IPS-18a (cell line): ENCODE data around the gene SRRM4.
"Not testable (repeated sequence)": the region's sequence is repeated elsewhere in the genome, so short reads cannot be mapped to it uniquely, and the experiment has no call there.

Experiments
- H3K27ac ChIP-seq: one replicate; pipeline ENCODE4 v1.5.1; 2013; ENCODE audit warnings: low read length
- H3K27me3 ChIP-seq: one replicate; pipeline ENCODE4 v1.6.1; 2013; ENCODE audit warnings: mild to moderate bottlenecking, low read length; ENCODE audit not compliant: control insufficient read depth, insufficient read depth
- H3K36me3 ChIP-seq: one replicate; pipeline ENCODE4 v1.6.1; 2013; ENCODE audit warnings: low read depth, low read length; ENCODE audit not compliant: control insufficient read depth
- H3K4me1 ChIP-seq: one replicate; pipeline ENCODE4 v1.6.1; 2013; ENCODE audit warnings: low read depth, low read length; ENCODE audit not compliant: control insufficient read depth
- H3K4me3 ChIP-seq: one replicate; pipeline ENCODE4 v1.5.1; 2013; ENCODE audit warnings: low read length
- H3K9ac ChIP-seq: one replicate; pipeline ENCODE4 v1.6.1; 2013; ENCODE audit warnings: mild to moderate bottlenecking, low read length, moderate library complexity
- H3K9me3 ChIP-seq: one replicate; pipeline ENCODE4 v1.6.1; 2013; ENCODE audit warnings: low read depth, low read length; ENCODE audit not compliant: control insufficient read depth

The SRRM4 gene

GRCh38 chr12:118982302-118982701 lies 961 bp downstream of the SRRM4 start:
- Histone ChIP-seq H3K9ac (no peak overlapping the region), H3K4me1 (peaks cover 17% of the 10 kb centered on the region), H3K36me3 (no peaks in the 10 kb centered on the region), H3K27me3 (peaks cover 19% of the 10 kb centered on the region), H3K4me3 (peak overlapping the region; percentile 90), H3K9me3 (no peaks in the 10 kb centered on the region), H3K27ac (no peak overlapping the region)

- Histone ChIP-seq H3K27ac (no peak overlapping the region), H3K9ac (no peak overlapping the region), H3K4me3 (peak overlapping the region; percentile 90), H3K9me3 (no peaks in the 10 kb centered on the region), H3K27me3 (peaks cover 19% of the 10 kb centered on the region), H3K36me3 (no peaks in the 10 kb centered on the region), H3K4me1 (peaks cover 17% of the 10 kb centered on the region)
Observed at GRCh38 chr12:118982984-118983761, 1.8 kb downstream of the SRRM4 start.

GRCh38 chr12:118984161-118984943 lies 3.0 kb downstream of the SRRM4 start:
- Histone ChIP-seq H3K9ac (no peak overlapping the region), H3K4me3 (no peak overlapping the region), H3K4me1 (peaks cover 17% of the 10 kb centered on the region), H3K27me3 (peaks cover 19% of the 10 kb centered on the region), H3K36me3 (no peaks in the 10 kb centered on the region), H3K27ac (no peak overlapping the region), H3K9me3 (no peaks in the 10 kb centered on the region)

GRCh38 chr12:118986050-118986449 lies 4.7 kb downstream of the SRRM4 start:
- Histone ChIP-seq H3K27me3 (peaks cover 19% of the 10 kb centered on the region), H3K27ac (no peak overlapping the region), H3K9ac (no peak overlapping the region), H3K4me1 (peaks cover 17% of the 10 kb centered on the region), H3K36me3 (no peaks in the 10 kb centered on the region), H3K4me3 (no peak overlapping the region), H3K9me3 (no peaks in the 10 kb centered on the region)

- H3K4me1 ChIP-seq: peaks cover 15% of the 10 kb centered on the region
- H3K36me3 ChIP-seq: no peaks in the 10 kb centered on the region
- H3K9ac ChIP-seq: no peak overlapping the region
- no peaks in the 10 kb centered on the region for H3K9me3 ChIP-seq
- H3K27me3 ChIP-seq: no peaks in the 10 kb centered on the region
- no peak overlapping the region for H3K27ac ChIP-seq
- no peak overlapping the region for H3K4me3 ChIP-seq
Observed at GRCh38 chr12:118999107-118999506, 17.8 kb downstream of the SRRM4 start.

GRCh38 chr12:119005085-119005484 lies 23.7 kb downstream of the SRRM4 start:
- no peak overlapping the region for H3K4me3 ChIP-seq
- peaks cover 5% of the 10 kb centered on the region for H3K27me3 ChIP-seq
- peak overlapping the region; percentile 26 for H3K27ac ChIP-seq
- no peaks in the 10 kb centered on the region for H3K36me3 ChIP-seq
- peaks cover 52% of the 10 kb centered on the region for H3K4me1 ChIP-seq
- peak overlapping the region; percentile 10 for H3K9ac ChIP-seq
- no peaks in the 10 kb centered on the region for H3K9me3 ChIP-seq

- H3K9me3 ChIP-seq: no peaks in the 10 kb centered on the region
- no peak overlapping the region for H3K27ac ChIP-seq
Observed at GRCh38 chr12:119005913-119006312, 24.6 kb downstream of the SRRM4 start.

GRCh38 chr12:119006746-119007145 lies 25.4 kb downstream of the SRRM4 start:
- peaks cover 56% of the 10 kb centered on the region for H3K4me1 ChIP-seq
- H3K9ac ChIP-seq: no peak overlapping the region
- no peaks in the 10 kb centered on the region for H3K9me3 ChIP-seq
- H3K4me3 ChIP-seq: no peak overlapping the region
- H3K27ac ChIP-seq: no peak overlapping the region
- no peaks in the 10 kb centered on the region for H3K36me3 ChIP-seq
- H3K27me3 ChIP-seq: peaks cover 5% of the 10 kb centered on the region

More at GRCh38 chr12:119005913-119006312, 24.6 kb downstream of the SRRM4 start:
- Histone ChIP-seq H3K36me3 (no peaks in the 10 kb centered on the region), H3K4me3 (no peak overlapping the region), H3K9ac (no peak overlapping the region), H3K27me3 (peaks cover 5% of the 10 kb centered on the region), H3K4me1 (peaks cover 52% of the 10 kb centered on the region)

- not testable (repeated sequence) for H3K27me3 ChIP-seq, H3K9me3 ChIP-seq, H3K9ac ChIP-seq, H3K27ac ChIP-seq, H3K36me3 ChIP-seq
- Histone ChIP-seq H3K4me1 (peaks cover 63% of the 10 kb centered on the region), H3K4me3 (peak overlapping the region; percentile 55)
Observed at GRCh38 chr12:119008273-119008672, 26.9 kb downstream of the SRRM4 start.

GRCh38 chr12:119008691-119009221 lies 27.4 kb downstream of the SRRM4 start:
- Histone ChIP-seq H3K4me1 (peaks cover 58% of the 10 kb centered on the region), H3K9ac (peak overlapping the region; percentile 17), H3K4me3 (peak overlapping the region; percentile 55), H3K27ac (no peak overlapping the region), H3K9me3 (no peaks in the 10 kb centered on the region), H3K36me3 (no peaks in the 10 kb centered on the region), H3K27me3 (peaks cover 5% of the 10 kb centered on the region)

GRCh38 chr12:119011231-119011630 lies 29.9 kb downstream of the SRRM4 start:
- Histone ChIP-seq H3K9ac (no peak overlapping the region), H3K4me1 (peaks cover 51% of the 10 kb centered on the region), H3K9me3 (no peaks in the 10 kb centered on the region), H3K4me3 (no peak overlapping the region), H3K36me3 (no peaks in the 10 kb centered on the region), H3K27ac (no peak overlapping the region), H3K27me3 (peaks cover 5% of the 10 kb centered on the region)
